ENCODE results near the gene ECEL1.

Gene ECEL1

DNA sequence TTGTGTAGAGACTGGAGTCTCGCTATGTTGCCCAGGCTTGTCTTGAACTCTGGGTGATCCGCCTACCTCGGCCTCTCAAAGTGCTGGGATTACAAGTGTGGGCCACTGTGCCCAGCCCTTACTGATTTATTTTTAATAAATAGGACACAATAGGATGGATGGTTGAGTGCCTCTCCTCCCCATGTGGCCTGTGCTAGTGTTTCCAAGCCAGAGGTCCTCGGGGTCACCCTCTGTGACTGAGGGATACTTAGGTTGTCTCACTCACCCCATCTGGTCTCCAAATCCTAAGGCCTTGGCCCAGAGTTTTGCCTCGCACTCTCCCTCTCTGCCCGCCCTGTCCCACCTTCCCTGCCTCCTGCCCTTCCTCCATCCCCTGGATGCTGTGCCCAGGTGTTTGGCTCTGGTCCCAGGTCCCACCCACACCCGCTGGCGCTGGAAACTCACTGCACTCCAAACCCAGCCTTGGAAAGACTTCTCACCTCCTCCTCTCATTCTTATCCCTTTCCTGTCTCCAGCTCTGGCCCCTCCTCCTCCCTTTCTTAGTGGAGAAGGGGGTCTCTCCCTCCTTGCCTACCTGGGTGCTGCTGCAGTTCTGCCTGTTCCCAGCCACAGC, 4.7 kb upstream of the ECEL1 start:
- Mint-ChIP-seq H3K27me3 (peaks cover 53% of the 10 kb centered on the region), H3K9me3 (no peaks in the 10 kb centered on the region), H3K36me3 (ENCODE audit: insufficient read depth) (peaks cover 4% of the 10 kb centered on the region), H3K27ac (ENCODE audit: low read depth) (no peak overlapping the region), H3K4me1 (no peaks in the 10 kb centered on the region), H3K4me3 (no peak overlapping the region)
- no peak for DNase-seq (ENCODE audit: low spot score in 2 of 2)
- no peak for ATAC-seq (replicated peaks; ENCODE audit: extremely low read depth, poor library complexity, severe bottlenecking)

DNA sequence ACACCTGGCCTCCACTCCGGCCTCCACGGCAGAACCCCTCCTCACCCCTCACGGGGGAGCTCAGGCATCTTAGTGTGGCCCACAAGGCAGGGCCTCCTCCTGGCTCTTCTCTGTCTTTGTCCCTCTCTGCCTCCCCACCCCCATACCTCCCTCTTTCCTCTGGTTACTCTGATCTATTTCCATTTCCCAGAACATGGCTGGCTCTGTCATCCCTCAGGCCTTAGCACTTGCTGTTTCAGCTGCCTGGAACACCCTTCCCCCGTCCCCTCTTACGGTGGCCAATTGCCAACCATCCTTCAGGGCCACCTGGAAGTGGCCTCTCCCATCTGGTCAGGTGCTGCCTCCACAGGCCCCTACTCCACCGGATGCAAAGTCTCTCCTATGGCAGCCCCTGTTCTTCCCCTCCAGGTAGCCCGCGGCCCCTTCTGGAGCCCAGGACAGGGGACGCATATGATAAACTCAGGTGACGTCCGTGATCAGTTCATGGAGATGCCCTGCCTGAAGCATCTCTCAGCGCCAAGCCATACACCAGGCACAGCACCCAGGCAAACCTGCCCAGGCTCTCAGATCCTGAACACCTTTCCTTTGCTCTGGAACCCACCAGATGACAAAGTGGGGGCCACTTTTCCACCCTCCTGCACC, 3.6 kb upstream of the ECEL1 start:
- no peak for ATAC-seq (replicated peaks; ENCODE audit: extremely low read depth, poor library complexity, severe bottlenecking)
- no peaks in the 10 kb centered on the region for H3K9me3 Mint-ChIP-seq
- no peak overlapping the region for H3K27ac Mint-ChIP-seq (ENCODE audit: low read depth)
- no peak for DNase-seq (ENCODE audit: low spot score in 2 of 2)
- H3K27me3 Mint-ChIP-seq: peaks cover 53% of the 10 kb centered on the region
- H3K4me1 Mint-ChIP-seq: no peaks in the 10 kb centered on the region
- H3K4me3 Mint-ChIP-seq: no peak overlapping the region
- H3K36me3 Mint-ChIP-seq (ENCODE audit: insufficient read depth): peaks cover 4% of the 10 kb centered on the region

DNA sequence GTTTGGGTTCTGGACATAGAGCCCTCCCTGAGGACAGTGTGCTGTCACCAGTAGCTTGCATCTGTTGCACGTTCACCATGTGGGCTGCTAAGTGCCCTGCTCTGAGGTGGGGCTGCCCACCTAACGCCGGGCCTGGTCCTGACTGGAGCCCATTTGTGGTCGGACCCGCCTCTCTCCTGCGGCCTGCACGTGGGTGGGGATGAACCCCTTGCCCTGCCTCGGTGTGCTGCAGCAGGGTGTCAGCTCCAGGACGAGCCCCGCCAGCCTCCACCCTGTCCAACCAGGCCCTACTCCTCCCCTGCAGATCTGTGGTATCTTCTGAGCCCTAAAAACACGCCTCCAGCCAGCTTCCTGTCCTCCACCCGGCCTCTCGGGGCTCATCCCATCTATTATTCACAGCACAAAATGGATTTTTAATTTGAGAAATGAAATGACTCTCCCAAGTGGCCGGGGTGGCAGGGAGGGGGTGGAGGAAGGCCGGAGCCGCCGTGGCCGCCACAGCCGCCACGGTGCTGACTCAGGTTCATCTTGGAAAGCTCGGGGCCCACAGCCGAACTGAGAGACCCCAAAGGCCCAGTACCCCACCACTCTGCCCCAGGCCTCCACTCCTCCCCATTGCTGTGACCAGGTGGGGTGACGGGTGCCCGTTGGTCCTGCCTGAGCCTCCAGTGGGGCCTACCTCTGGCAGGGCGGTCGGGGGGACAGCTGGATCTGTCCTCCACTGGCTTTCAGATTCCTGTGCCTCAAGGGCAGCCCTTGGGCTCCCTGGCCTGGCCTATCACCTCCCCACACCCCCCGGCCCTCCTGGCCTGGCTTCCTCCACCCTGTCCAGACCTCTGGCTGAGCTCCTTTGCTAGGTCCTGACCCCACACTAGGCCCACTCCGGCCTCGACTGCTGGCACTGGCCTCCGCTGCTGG, 2.8 kb upstream of the ECEL1 start:
- Mint-ChIP-seq H3K36me3 (ENCODE audit: insufficient read depth) (peaks cover 4% of the 10 kb centered on the region), H3K9me3 (no peaks in the 10 kb centered on the region), H3K27me3 (peaks cover 57% of the 10 kb centered on the region), H3K4me3 (no peak overlapping the region), H3K4me1 (no peaks in the 10 kb centered on the region), H3K27ac (ENCODE audit: low read depth) (no peak overlapping the region)
- ATAC-seq (replicated peaks; ENCODE audit: extremely low read depth, poor library complexity, severe bottlenecking): no peak
- no peak for DNase-seq (ENCODE audit: low spot score in 2 of 2)

DNA sequence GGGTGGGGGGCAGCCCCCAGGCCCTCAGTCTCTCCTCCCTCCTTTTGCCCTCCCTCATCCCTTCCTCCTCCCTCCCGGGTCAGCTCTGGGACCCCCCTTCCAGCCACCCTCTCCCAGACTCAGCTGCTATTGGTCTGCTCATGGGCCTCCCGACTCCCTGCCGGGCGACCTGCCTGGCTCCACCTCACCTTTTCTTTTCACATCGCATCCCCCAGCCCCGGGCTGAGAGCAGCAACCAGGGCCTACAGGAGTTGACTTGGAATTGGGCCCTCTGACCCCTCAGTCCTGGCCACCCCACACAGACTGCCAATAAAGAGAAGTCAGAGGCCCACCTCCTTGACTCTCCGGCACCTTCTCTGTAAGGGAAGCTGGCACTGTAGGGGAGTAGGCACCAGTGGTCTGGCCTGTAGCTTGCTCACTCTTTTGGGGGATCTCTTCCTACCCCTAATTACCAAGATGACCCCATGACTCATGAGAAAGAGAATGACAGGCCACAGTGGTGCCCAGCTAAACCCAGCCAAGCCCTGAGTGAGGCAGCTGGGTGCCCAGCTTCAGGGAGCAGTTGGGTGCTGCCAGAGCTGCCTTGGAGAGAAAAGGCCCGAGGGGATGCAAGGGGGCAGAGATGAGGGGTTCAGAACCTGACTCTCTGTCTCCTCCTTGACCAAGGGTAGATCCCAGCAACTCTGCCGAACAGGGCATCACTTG, 2.0 kb upstream of the ECEL1 start:
- no peaks in the 10 kb centered on the region for H3K4me1 Mint-ChIP-seq
- peaks cover 65% of the 10 kb centered on the region for H3K27me3 Mint-ChIP-seq
- H3K36me3 Mint-ChIP-seq (ENCODE audit: insufficient read depth): peaks cover 4% of the 10 kb centered on the region
- no peak overlapping the region for H3K4me3 Mint-ChIP-seq
- no peak overlapping the region for H3K27ac Mint-ChIP-seq (ENCODE audit: low read depth)
- no peak for ATAC-seq (replicated peaks; ENCODE audit: extremely low read depth, poor library complexity, severe bottlenecking)
- no peak for DNase-seq (ENCODE audit: low spot score in 2 of 2)
- H3K9me3 Mint-ChIP-seq: no peaks in the 10 kb centered on the region

DNA sequence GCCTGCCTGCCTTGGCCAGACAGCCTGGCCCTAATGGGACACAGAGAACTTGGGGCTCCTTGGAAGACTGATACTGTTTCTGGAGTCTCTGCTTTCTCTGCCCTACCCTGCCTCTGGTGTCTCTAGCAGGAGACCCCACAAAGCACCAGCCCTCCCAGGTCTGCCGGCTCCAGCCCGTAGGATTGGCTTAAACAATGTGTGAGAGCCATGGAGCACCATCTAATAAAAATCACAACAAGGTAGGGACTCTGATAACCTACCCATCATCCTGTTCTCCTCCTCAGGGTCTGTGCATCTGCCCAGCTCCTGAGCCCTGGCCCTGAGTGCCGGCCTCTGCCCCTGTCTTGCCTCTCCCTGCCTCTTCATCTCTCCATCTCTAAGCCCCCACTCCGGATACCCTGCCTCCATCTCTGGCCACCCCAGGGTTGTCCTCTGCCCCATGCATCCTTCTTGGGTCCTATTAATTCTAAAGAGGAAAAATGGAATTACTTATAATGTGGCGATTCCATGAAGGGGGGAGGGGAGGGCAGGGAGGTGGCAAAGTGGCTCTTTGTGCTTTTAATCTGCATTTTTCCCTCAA, 1.2 kb upstream of the ECEL1 start:
- no peaks in the 10 kb centered on the region for H3K9me3 Mint-ChIP-seq
- H3K4me1 Mint-ChIP-seq: no peaks in the 10 kb centered on the region
- ATAC-seq (replicated peaks; ENCODE audit: extremely low read depth, poor library complexity, severe bottlenecking) (no peak), DNase-seq (ENCODE audit: low spot score in 2 of 2) (no peak)
- peaks cover 72% of the 10 kb centered on the region for H3K27me3 Mint-ChIP-seq
- no peak overlapping the region for H3K27ac Mint-ChIP-seq (ENCODE audit: low read depth)
- H3K36me3 Mint-ChIP-seq (ENCODE audit: insufficient read depth): peaks cover 4% of the 10 kb centered on the region
- H3K4me3 Mint-ChIP-seq: peak overlapping the region; percentile 71

DNA sequence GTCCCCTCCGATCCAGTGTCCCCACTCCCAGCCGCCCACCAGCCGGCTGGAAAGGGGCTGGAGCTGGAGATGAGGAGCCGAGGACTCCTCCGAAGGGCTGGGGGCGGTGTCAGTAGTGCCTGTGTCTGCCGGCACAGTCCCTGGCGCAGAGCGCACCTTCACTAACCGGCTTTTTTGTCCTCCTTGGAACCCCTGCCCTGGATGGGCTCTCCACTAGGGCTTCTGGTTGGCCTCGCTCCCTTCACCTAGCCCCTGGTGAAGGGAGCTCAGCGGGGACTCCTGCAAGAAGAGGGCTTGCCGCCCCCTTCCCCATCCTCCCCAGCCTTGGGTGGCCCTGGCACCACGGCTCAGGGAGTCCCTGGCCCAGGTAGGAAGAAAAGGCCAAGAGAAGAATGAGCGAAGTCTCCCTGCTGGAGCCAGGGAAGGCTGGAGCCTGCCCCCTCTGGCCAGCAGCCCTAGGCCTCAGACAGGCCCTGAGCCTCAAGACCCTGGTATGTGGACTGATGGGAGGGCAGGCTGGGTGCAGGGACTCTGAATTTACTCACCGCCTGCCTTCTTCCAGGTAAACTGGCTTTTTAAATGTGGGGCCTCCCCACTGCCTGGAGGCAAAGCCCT, 570 bp upstream of the ECEL1 start:
- no peaks in the 10 kb centered on the region for H3K9me3 Mint-ChIP-seq
- H3K27ac Mint-ChIP-seq (ENCODE audit: low read depth): no peak overlapping the region
- H3K36me3 Mint-ChIP-seq (ENCODE audit: insufficient read depth): peaks cover 4% of the 10 kb centered on the region
- DNase-seq (ENCODE audit: low spot score in 2 of 2): no peak
- peak overlapping the region; percentile 71 for H3K4me3 Mint-ChIP-seq
- ATAC-seq (replicated peaks; ENCODE audit: extremely low read depth, poor library complexity, severe bottlenecking): no peak
- peaks cover 68% of the 10 kb centered on the region for H3K27me3 Mint-ChIP-seq
- no peaks in the 10 kb centered on the region for H3K4me1 Mint-ChIP-seq

DNA sequence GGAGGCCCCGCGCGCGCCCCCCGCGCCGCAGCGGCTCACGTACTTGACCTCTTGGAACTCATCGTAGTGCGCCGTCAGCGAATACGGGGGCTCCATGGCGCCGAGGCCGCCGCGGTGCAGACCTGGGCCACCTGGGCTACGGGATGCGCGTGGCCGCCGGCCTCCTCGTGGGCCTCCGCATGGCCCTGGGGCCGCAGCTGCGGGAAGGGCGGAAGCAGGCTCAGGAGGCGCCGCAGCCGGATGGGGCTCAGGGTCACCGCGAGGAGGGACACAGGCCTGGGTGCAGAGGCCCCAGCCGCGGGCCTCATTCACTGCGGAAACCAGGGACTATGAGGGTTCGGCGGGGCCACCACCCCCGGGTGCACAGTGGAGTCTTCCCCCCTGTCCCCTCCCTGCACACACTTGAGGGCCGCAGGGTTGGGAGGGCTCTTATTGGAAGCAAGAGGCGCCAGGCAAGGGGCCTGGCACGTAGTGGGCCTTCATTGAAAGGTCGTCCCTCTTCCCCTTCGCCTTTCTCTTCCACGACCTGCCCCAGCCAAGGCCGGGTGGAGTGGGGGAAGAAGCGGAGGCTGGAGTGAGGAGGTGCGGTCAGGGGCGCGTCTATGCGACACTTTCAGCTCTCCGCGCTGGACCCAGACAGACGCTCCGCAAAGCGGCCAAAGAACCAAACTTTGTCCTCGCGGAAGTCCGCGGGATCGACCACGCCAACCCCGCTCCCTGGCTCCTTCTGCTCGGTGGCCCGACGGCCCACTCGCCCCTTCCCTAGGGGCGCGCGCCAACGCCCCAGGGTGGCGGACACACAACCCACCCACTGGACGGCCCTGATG, 863 bp downstream of the ECEL1 start:
- H3K4me1 Mint-ChIP-seq: no peaks in the 10 kb centered on the region
- H3K27ac Mint-ChIP-seq (ENCODE audit: low read depth): no peak overlapping the region
- H3K4me3 Mint-ChIP-seq: no peak overlapping the region

DNA sequence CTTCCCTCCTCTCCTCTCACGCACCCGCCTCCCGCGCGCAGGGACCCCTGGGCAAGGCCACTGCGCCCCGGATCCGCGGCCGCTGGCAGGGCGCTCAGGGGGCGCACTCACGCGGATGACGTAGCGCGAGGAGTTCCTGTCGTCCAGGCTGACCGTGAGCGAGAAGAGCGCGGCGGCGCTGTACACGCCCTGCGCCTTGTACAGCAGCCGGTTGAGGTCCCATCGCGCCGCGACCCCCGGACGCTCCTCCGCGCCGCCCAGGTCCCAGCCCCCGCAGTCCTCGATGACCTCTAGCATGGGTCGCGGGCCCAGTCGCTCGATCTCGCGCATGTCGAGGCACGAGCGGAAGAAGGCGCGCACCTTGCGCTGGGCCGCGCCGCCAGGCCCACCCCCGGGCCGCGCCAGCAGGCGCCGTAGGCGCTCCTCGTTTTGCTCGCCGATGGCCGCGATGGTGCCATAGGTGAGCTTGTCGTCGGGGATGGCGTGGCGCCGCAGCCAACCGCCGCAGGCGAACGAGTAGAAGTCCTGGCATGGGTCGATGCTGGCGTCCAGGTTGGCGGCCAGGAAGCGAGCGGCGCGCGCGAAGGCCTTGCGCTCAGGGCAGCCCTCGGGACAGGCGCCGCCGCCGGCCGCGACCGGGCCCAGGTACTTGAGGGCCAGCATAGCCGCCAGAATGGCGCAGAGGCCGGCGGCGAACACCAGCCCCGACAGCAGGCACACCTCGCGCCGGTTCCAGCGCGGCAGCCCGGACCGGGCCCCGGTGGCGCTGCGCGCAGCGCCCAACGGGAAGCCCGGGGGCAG, 1.7 kb downstream of the ECEL1 start:
- H3K27ac Mint-ChIP-seq (ENCODE audit: low read depth): no peak overlapping the region
- peaks cover 67% of the 10 kb centered on the region for H3K27me3 Mint-ChIP-seq
- H3K36me3 Mint-ChIP-seq (ENCODE audit: insufficient read depth): peaks cover 2% of the 10 kb centered on the region
- no peak overlapping the region for H3K4me3 Mint-ChIP-seq
- no peak for DNase-seq (ENCODE audit: low spot score in 2 of 2)
- ATAC-seq (replicated peaks; ENCODE audit: extremely low read depth, poor library complexity, severe bottlenecking): no peak
- H3K4me1 Mint-ChIP-seq: no peaks in the 10 kb centered on the region
- H3K9me3 Mint-ChIP-seq: no peaks in the 10 kb centered on the region

More for the DNA sequence above, 863 bp downstream of the ECEL1 start:
- DNase-seq (ENCODE audit: low spot score in 2 of 2) (no peak), ATAC-seq (replicated peaks; ENCODE audit: extremely low read depth, poor library complexity, severe bottlenecking) (no peak)
- Mint-ChIP-seq H3K36me3 (ENCODE audit: insufficient read depth) (peaks cover 2% of the 10 kb centered on the region), H3K9me3 (no peaks in the 10 kb centered on the region), H3K27me3 (peaks cover 67% of the 10 kb centered on the region)

DNA sequence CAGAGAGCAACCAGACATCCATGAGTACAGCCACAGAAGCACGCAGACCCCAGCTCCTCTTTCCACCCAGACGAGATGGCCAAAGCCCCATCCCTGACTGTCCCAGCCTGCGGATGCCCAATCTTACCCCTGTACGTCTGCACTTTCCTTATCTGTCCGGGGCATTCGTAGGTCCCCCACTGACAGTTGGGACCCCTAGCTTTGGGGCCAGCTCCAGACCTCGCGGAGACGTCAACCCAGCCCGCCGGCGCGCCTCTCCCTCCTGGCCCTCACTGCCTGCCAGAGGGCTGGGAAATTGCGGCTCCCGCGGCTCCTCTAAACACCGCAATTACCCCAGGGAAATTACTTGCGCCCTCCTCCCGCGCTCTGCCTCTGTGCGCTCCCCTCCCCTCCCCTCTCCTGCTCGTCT, 2.3 kb downstream of the ECEL1 start:
- Mint-ChIP-seq H3K9me3 (no peaks in the 10 kb centered on the region), H3K36me3 (ENCODE audit: insufficient read depth) (peaks cover 2% of the 10 kb centered on the region), H3K27ac (ENCODE audit: low read depth) (no peak overlapping the region), H3K27me3 (peaks cover 64% of the 10 kb centered on the region), H3K4me1 (no peaks in the 10 kb centered on the region), H3K4me3 (peak overlapping the region; percentile 19)
- ATAC-seq (replicated peaks; ENCODE audit: extremely low read depth, poor library complexity, severe bottlenecking): no peak
- no peak for DNase-seq (ENCODE audit: low spot score in 2 of 2)

DNA sequence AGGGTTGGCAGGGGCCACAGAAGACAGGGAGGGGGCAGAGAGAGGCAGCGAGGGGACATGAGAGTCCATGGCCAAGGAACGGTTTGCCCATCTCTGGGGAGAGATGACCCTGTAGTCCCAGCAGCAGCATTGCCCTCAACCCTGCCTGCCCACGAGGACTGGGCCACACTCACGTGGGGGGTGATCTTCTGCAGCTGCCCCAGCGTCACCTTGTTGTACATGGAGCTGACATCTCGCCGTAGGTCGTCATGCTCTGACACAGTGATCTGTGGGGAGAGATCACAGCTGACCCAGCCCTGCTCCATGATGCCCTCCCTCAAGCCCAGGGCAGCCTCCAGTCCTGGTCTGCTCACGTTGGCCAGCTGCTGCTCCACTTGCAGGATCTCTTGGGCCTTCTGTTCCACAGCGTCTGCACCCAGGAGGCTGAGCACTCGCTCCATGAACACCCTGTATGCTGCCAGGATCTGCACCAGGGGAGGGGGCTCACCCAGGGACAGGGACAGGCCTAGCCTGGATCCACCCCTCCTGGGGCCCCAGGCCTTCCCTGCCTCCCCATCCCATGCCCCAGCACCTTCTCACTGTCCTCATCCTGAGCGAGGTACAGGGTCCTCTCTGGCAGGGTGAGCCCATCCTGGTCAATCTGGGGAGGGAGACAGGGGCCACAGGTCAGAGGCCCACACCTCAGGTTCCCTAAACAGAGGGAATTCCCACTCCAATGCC, 2.8 kb downstream of the ECEL1 start:
- no peak for DNase-seq (ENCODE audit: low spot score in 2 of 2)
- Mint-ChIP-seq H3K36me3 (ENCODE audit: insufficient read depth) (peaks cover 2% of the 10 kb centered on the region), H3K4me3 (peak overlapping the region; percentile 19), H3K4me1 (no peaks in the 10 kb centered on the region), H3K27me3 (peaks cover 58% of the 10 kb centered on the region), H3K27ac (ENCODE audit: low read depth) (no peak overlapping the region), H3K9me3 (no peaks in the 10 kb centered on the region)
- ATAC-seq (replicated peaks; ENCODE audit: extremely low read depth, poor library complexity, severe bottlenecking): no peak
